NB4 (cell line): ENCODE data around the gene FRYL.
"Not testable (repeated sequence)": the region's sequence is repeated elsewhere in the genome, so short reads cannot be mapped to it uniquely, and the experiment has no call there.

Source experiments
- CTCF ChIP-seq: IDR thresholded peaks from one replicate; pipeline ENCODE4 v1.5.1; 2012; ENCODE audit warnings: low read depth, low read length
- MAX ChIP-seq: IDR thresholded peaks from 2 replicates; pipeline ENCODE4 v1.6.1; 2011; ENCODE audit warnings: low read depth, low read length
- MYC ChIP-seq: IDR thresholded peaks from 2 replicates; pipeline ENCODE4 v1.6.1; 2011; ENCODE audit warnings: low read depth, low read length
- POLR2A ChIP-seq: IDR thresholded peaks from 2 replicates; pipeline ENCODE4 v1.6.1; 2011; ENCODE audit warnings: mild to moderate bottlenecking; ENCODE audit not compliant: insufficient read length; ENCODE audit errors: extremely low read depth

- not testable (repeated sequence) for TF ChIP-seq POLR2A, CTCF, MYC, MAX
Observed at GRCh38 chr4:48716285-48716684, 63.8 kb downstream of the FRYL start.
